ENCODE measurements around the gene OTUB2. TPM values are rescaled to one million over a fixed set of nuclear protein-coding genes. Genes with fewer than 3 reads are reported as not detected.

The OTUB2 gene
- total and polyA plus RNA-seq, 11 donors = 0.09 to 0.60 (median 0.38) TPM

- Histone ChIP-seq H3K36me3 (no peaks in the 10 kb centered on the region), H3K4me1 (peaks cover 0 to 85% (median 37%) of the 10 kb centered on the region in 12 donors), H3K27ac (peak overlapping the region; percentile 82 to 97 (median 90)), H3K27me3 (no peaks in the 10 kb centered on the region), H3K9me3 (no peaks in the 10 kb centered on the region), H3K4me3 (no peak overlapping the region)
- WGBS, 4 donors = 80 to 82% (median 81%) methylated on average over 6 to 9 of the region's 9 CpGs
- no peak for TF ChIP-seq POLR2A (IDR thresholded peaks at IDR 0.05)
- TF ChIP-seq CTCF (IDR thresholded peaks at IDR 0.05) = no peak
- ATAC-seq (peak; percentile 13 to 60 (median 34)), DNase-seq (no peak)
- intact Hi-C loops (cut with DNase I) = no loop called here
Measured at GRCh38 chr14:93981316-93982229, 44.6 kb upstream of the OTUB2 start.

- intact Hi-C loops (cut with DNase I) = no loop called here
- Histone ChIP-seq H3K4me1 (peaks cover 0 to 84% (median 30%) of the 10 kb centered on the region in 12 donors), H3K27ac (peak overlapping the region; percentile 82 to 97 (median 90)), H3K27me3 (no peaks in the 10 kb centered on the region), H3K4me3 (no peak overlapping the region), H3K9me3 (no peaks in the 10 kb centered on the region), H3K36me3 (no peaks in the 10 kb centered on the region)
- TF ChIP-seq CTCF (IDR thresholded peaks at IDR 0.05) = no peak
- TF ChIP-seq POLR2A (IDR thresholded peaks at IDR 0.05) = no peak
- ATAC-seq (peak in 3 of 4 donors; percentile 6 to 14 (median 11)), DNase-seq (peak in 1 of 5 donors; percentile 66)
- 62 to 73% (median 69%) methylated on average over 6 to 10 of the region's 10 CpGs for WGBS, 4 donors
Measured at GRCh38 chr14:93982230-93983007, 43.7 kb upstream of the OTUB2 start.

- no peaks in the 10 kb centered on the region for H3K9me3 ChIP-seq
- H3K27ac ChIP-seq = peak overlapping the region in 11 of 12 donors; percentile 53 to 97 (median 89)
- ATAC-seq = no peak
- no peak overlapping the region for H3K4me3 ChIP-seq
- intact Hi-C loops (cut with DNase I) = no loop called here
- 43 to 67% (median 57%) methylated on average over 2 to 3 of the region's 3 CpGs for WGBS, 4 donors
- no peaks in the 10 kb centered on the region for H3K36me3 ChIP-seq
- no peaks in the 10 kb centered on the region for H3K27me3 ChIP-seq
- no peak for DNase-seq
- TF ChIP-seq CTCF (IDR thresholded peaks at IDR 0.05) = no peak
- no peak for TF ChIP-seq POLR2A (IDR thresholded peaks at IDR 0.05)
- peaks cover 0 to 77% (median 29%) of the 10 kb centered on the region in 12 donors for H3K4me1 ChIP-seq
Measured at GRCh38 chr14:93984070-93984469, 42.1 kb upstream of the OTUB2 start.

GRCh38 chr14:93984987-93985410 is 41.1 kb upstream of the OTUB2 start:
- TF ChIP-seq POLR2A (IDR thresholded peaks at IDR 0.05) (no peak), CTCF (IDR thresholded peaks at IDR 0.05) (peak in 6 of 12 donors; percentile 23 to 46 (median 32))
- Histone ChIP-seq H3K27me3 (no peaks in the 10 kb centered on the region), H3K27ac (peak overlapping the region in 11 of 12 donors; percentile 53 to 97 (median 89)), H3K9me3 (no peaks in the 10 kb centered on the region), H3K36me3 (no peaks in the 10 kb centered on the region), H3K4me3 (no peak overlapping the region), H3K4me1 (peaks cover 0 to 69% (median 29%) of the 10 kb centered on the region in 12 donors)
- WGBS, 4 donors = 23 to 38% (median 30%) methylated on average over 7 of the region's 7 CpGs
- no peak for DNase-seq
- peak in 2 of 4 donors; percentile 4 to 16 for ATAC-seq
- intact Hi-C loops (cut with DNase I) = no loop called here
